ENCODE data around the gene COQ8A. TPM values are rescaled to one million over a fixed set of nuclear protein-coding genes. Genes with fewer than 3 reads are reported as not detected.

COQ8A gene
- total RNA-seq, 6 experiments from 2014 or later, result 51.6 to 78.1 (median 69.6) TPM

- ATAC-seq (no peak), DNase-seq (no peak)
- H3K36me3 ChIP-seq, result peaks cover 0 to 9% (median 1%) of the 10 kb centered on the region in 4 donors
- H3K4me3 ChIP-seq, result no peak overlapping the region
- no peak for TF ChIP-seq POLR2A (IDR thresholded peaks at IDR 0.05)
- TF ChIP-seq, protein P1, sequence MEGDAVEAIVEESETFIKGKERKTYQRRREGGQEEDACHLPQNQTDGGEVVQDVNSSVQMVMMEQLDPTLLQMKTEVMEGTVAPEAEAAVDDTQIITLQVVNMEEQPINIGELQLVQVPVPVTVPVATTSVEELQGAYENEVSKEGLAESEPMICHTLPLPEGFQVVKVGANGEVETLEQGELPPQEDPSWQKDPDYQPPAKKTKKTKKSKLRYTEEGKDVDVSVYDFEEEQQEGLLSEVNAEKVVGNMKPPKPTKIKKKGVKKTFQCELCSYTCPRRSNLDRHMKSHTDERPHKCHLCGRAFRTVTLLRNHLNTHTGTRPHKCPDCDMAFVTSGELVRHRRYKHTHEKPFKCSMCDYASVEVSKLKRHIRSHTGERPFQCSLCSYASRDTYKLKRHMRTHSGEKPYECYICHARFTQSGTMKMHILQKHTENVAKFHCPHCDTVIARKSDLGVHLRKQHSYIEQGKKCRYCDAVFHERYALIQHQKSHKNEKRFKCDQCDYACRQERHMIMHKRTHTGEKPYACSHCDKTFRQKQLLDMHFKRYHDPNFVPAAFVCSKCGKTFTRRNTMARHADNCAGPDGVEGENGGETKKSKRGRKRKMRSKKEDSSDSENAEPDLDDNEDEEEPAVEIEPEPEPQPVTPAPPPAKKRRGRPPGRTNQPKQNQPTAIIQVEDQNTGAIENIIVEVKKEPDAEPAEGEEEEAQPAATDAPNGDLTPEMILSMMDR (IDR thresholded peaks at IDR 0.05), result no peak
- 80% methylated on average over 4 of the region's 4 CpGs for WGBS (ENCODE audit: insufficient coverage, low coverage, low lambda C conversion rate, missing lambda C conversion rate)
- H3K27me3 ChIP-seq, result no peaks in the 10 kb centered on the region
- no peaks in the 10 kb centered on the region for H3K9me3 ChIP-seq
- H3K27ac ChIP-seq, result no peak overlapping the region
- intact Hi-C loops (cut with DNase I), result no loop called here
- no peaks in the 10 kb centered on the region for H3K4me1 ChIP-seq
Observed at GRCh38 chr1:226901421-226901820, 38.7 kb upstream of the COQ8A start.

- Histone ChIP-seq H3K27ac (no peak overlapping the region), H3K27me3 (no peaks in the 10 kb centered on the region), H3K4me3 (no peak overlapping the region), H3K36me3 (peaks cover 0 to 9% (median 1%) of the 10 kb centered on the region in 4 donors), H3K4me1 (no peaks in the 10 kb centered on the region), H3K9me3 (no peaks in the 10 kb centered on the region)
- ATAC-seq (no peak), DNase-seq (peak in 2 of 3 donors; percentile 20 to 35)
- intact Hi-C loops (cut with DNase I), result no loop called here
- WGBS (ENCODE audit: insufficient coverage, low coverage, low lambda C conversion rate, missing lambda C conversion rate), result 53% methylated on average over 2 of the region's 4 CpGs
- no peak for TF ChIP-seq POLR2A (IDR thresholded peaks at IDR 0.05)
- TF ChIP-seq, protein P1 (IDR thresholded peaks at IDR 0.05), result no peak
Observed at GRCh38 chr1:226902601-226903000, 37.5 kb upstream of the COQ8A start.

DNA sequence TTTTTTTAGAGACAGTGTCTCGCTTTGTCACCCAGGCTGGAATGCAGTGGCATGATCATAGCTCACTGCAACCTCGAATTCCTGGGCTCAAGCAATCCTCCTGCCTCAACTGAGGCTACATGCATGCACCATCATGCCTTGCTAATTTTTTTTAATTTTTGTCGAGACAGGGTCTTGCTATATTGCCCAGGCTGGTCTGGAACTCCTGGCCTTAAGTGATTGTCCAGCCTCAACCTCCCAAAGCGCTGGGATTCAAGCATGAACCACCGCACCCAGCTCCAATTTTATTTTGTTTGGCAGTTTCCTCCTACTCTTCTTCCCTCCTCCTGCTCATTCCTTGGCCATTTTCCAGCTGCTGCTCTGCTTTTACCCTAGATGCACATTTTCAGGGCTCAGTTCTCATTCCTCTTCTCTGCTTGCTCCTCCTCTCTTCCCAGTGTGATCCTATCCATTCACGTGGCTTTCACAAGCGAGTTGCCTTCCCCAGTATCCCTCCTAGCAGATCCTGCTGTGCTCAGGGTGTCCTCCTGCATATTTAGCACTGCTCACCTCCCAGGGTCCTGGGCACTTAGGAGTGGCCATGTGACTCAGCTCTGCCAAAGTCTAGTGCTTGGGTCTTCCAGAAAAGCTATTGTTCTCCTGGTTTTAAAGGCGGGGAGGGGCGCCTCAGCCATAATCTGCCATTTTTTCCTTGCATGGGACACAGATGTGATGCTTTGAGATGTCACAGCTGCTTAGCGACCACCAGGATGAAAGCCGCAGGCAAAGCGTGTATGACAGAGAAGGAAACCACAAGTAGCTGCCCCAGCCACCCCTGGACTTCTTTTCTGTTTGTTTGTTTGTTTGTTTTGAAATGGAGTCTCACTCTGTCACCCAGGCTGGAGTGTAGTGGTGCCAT is 36.0 kb upstream of the COQ8A start:
- ATAC-seq, result no peak
- WGBS (ENCODE audit: insufficient coverage, low coverage, low lambda C conversion rate, missing lambda C conversion rate), result 78% methylated on average over 7 of the region's 12 CpGs

GRCh38 chr1:226904772-226905171 is 35.3 kb upstream of the COQ8A start:
- 100% methylated on average over 1 of the region's 3 CpGs for WGBS (ENCODE audit: insufficient coverage, low coverage, low lambda C conversion rate, missing lambda C conversion rate)
- ATAC-seq (no peak), DNase-seq (no peak)
- TF ChIP-seq, protein P1 (IDR thresholded peaks at IDR 0.05), result no peak
- no peak for TF ChIP-seq POLR2A (IDR thresholded peaks at IDR 0.05)
- intact Hi-C loops (cut with DNase I), result no loop called here
- Histone ChIP-seq H3K27me3 (no peaks in the 10 kb centered on the region), H3K4me1 (no peaks in the 10 kb centered on the region), H3K9me3 (no peaks in the 10 kb centered on the region), H3K4me3 (no peak overlapping the region), H3K27ac (no peak overlapping the region), H3K36me3 (peaks cover 0 to under 1% (median 0%) of the 10 kb centered on the region in 4 donors)

More for the DNA sequence above, 36.0 kb upstream of the COQ8A start:
- H3K27me3 ChIP-seq, result no peaks in the 10 kb centered on the region
- peaks cover 0 to 6% (median 0%) of the 10 kb centered on the region in 4 donors for H3K36me3 ChIP-seq
- intact Hi-C loops (cut with DNase I), result no loop called here
- DNase-seq, result no peak
- no peaks in the 10 kb centered on the region for H3K9me3 ChIP-seq
- no peak overlapping the region for H3K27ac ChIP-seq
- H3K4me3 ChIP-seq, result no peak overlapping the region
- TF ChIP-seq, protein P1 (IDR thresholded peaks at IDR 0.05), result no peak
- TF ChIP-seq POLR2A (IDR thresholded peaks at IDR 0.05), result no peak
- H3K4me1 ChIP-seq, result no peaks in the 10 kb centered on the region
